ENCODE measurements around the gene CEMIP.

- TF ChIP-seq CTCF (optimal IDR thresholded peaks at IDR 0.05 in 1 of 3, IDR thresholded peaks at IDR 0.05 in 1 of 3, conservative IDR thresholded peaks at IDR 0.05 in 1 of 3; ENCODE audit: extremely low read depth in 1 of 3, insufficient read depth in 2 of 3, low read length in 3 of 3) (no peak), EZH2 (IDR thresholded peaks at IDR 0.05; ENCODE audit: low read length) (no peak)
These were observed 20.9 kb upstream of the CEMIP start for GRCh38 chr15:80758130-80758745.

Measured in keratinocyte (primary cell).